Measurements from ENCODE around the gene OR1C1. TPM values are rescaled to one million over a fixed set of nuclear protein-coding genes. Genes with fewer than 3 reads are reported as not detected.

The OR1C1 gene
- polyA plus RNA-seq, 3 donors, result not detected

Other genes starting within 250 kb of the OR1C1 start
- 1 to 10 TPM in 1 of 3 donors, under 1 TPM in 2; 0.27 to 1.0 (median 0.44) TPM for gene OR2C3, start 224.1 kb downstream of the OR1C1 start, polyA plus RNA-seq (ENCODE audit: insufficient read length in 3 of 3)
- gene GCSAML, start 211.4 kb downstream of the OR1C1 start, polyA plus RNA-seq (ENCODE audit: insufficient read length in 3 of 3), result 1 to 10 TPM in 1 of 3 donors, under 1 TPM in 2; 0.44 to 1.5 (median 0.55) TPM
- gene OR2G2, start 172.2 kb downstream of the OR1C1 start, polyA plus RNA-seq (ENCODE audit: insufficient read length in 3 of 3), result not detected
- not detected for gene OR2G3, start 155.0 kb downstream of the OR1C1 start, polyA plus RNA-seq (ENCODE audit: insufficient read length in 3 of 3)
- gene OR13G1, start 80.8 kb downstream of the OR1C1 start, polyA plus RNA-seq (ENCODE audit: insufficient read length in 3 of 3), result not detected
- gene OR6F1, start 43.9 kb downstream of the OR1C1 start, polyA plus RNA-seq (ENCODE audit: insufficient read length in 3 of 3), result not detected
- gene OR14K1, start 21.9 kb downstream of the OR1C1 start, polyA plus RNA-seq (ENCODE audit: insufficient read length in 3 of 3), result not detected
- gene OR14A2, start 12.4 kb downstream of the OR1C1 start, polyA plus RNA-seq (ENCODE audit: insufficient read length in 3 of 3), result not detected
- not detected for gene OR14A16, start 63.6 kb upstream of the OR1C1 start, polyA plus RNA-seq (ENCODE audit: insufficient read length in 3 of 3)
- not detected for gene OR11L1, start 81.3 kb upstream of the OR1C1 start, polyA plus RNA-seq (ENCODE audit: insufficient read length in 3 of 3)
- gene TRIM58, start 96.6 kb upstream of the OR1C1 start, polyA plus RNA-seq (ENCODE audit: insufficient read length in 3 of 3), result 1 to 10 TPM; 1.1 to 2.2 (median 1.3) TPM
- gene OR2W3, start 135.0 kb upstream of the OR1C1 start, polyA plus RNA-seq (ENCODE audit: insufficient read length in 3 of 3), result under 1 TPM; 0.21 to 0.54 (median 0.22) TPM
- gene OR2T8, start 159.7 kb upstream of the OR1C1 start, polyA plus RNA-seq (ENCODE audit: insufficient read length in 3 of 3), result not detected
- gene OR2AJ1, start 164.3 kb upstream of the OR1C1 start, polyA plus RNA-seq (ENCODE audit: insufficient read length in 3 of 3), result not detected
- gene OR2L8, start 188.3 kb upstream of the OR1C1 start, polyA plus RNA-seq (ENCODE audit: insufficient read length in 3 of 3), result not detected
- not detected for gene OR2AK2, start 204.7 kb upstream of the OR1C1 start, polyA plus RNA-seq (ENCODE audit: insufficient read length in 3 of 3)

All from renal cortex interstitium (tissue), 3 donors.